NCI-H1694 (cell line): ENCODE data around the gene AFDN.

Experiments used
- DNase-seq: peaks from one replicate; lab custom pipeline; 2025; lab: John Stamatoyannopoulos, UW

The AFDN gene

GRCh38 chr6:167925026-167925425 lies 98.3 kb downstream of the AFDN start:
- DNase-seq, result no peak

GRCh38 chr6:167927246-167927645 lies 100.5 kb downstream of the AFDN start:
- no peak for DNase-seq

- DNase-seq, result no peak
These were observed 101.4 kb downstream of the AFDN start for GRCh38 chr6:167928111-167928510.

GRCh38 chr6:167930295-167930694 lies 103.6 kb downstream of the AFDN start:
- no peak for DNase-seq

GRCh38 chr6:167932468-167933276 lies 106.0 kb downstream of the AFDN start:
- no peak for DNase-seq

DNA sequence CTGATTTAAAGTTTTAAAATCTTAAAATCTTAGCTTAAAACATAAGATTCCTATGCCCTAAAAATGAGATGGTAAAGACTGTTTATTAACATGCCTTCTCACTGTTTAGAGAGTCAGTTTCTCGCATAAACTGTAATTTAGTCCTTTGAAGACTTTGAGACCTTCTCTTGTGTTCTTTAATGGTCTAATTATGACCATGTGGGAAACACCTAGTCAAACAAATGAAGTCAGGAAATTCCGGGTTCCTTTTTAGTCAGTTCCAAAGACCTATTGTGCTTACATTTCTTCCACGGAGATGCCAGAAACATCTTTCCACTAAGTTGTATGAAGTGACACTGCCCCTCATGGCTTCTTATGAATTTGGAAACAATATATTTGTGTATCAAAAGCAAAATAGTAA lies 106.6 kb downstream of the AFDN start:
- DNase-seq, result no peak

DNA sequence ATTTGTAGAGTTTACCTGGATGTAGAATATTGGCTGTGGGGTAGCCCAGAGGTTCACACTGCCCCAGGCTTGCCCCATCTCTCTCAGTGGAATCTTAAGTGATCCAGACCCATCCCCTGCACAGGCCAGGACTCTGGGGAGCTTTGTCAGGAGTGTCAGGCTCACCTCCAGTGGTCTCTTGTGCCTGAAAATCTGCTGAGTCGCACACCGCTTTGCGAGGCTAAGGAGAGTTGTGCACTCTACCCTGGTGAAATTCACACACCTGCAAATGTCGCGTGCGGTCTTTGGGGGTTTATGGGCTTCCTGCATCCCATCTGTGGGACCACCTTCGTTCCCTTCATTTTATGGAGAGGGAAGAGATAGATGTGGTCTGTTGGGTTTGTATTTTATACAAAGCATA lies 107.1 kb downstream of the AFDN start:
- DNase-seq, result no peak

DNA sequence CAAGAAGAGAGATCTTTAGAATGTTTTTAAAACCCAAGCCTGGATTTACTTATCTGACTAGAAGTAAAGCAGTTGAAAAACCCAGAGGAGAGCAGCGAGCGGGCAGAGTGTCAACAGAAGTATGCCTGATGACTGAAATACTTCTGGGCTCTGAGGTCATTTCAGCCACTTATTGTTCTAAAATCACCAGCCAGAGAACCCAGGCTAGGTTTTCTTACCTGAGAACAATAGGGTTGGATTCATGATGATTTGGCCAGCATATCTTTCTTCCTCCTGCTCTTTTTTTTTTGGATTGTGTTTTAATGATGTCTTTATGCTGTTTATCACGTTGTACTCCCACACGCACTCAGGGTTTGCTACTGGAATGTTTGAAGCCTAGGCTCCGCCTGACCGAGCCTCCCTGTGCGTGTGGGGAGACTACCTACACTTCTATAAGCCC lies 107.7 kb downstream of the AFDN start:
- DNase-seq, result no peak

DNA sequence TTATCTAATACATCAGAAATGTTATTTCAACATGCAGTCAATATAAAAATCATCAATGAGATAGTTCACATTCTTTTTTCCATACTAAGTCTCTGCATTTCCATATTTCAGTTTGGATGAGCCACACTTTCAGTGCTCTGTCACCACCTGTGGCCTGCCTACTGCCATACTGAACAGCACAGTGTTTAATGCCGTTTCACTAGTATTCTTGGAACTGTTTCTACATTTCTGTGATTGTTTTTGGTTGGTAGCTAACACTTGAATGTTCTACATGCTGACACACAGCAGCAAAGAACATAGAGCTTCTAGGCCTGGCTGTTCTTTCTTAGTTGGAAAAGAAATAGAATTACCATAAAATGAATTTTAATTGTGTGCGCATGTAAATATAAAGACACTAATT lies 109.3 kb downstream of the AFDN start:
- no peak for DNase-seq

DNA sequence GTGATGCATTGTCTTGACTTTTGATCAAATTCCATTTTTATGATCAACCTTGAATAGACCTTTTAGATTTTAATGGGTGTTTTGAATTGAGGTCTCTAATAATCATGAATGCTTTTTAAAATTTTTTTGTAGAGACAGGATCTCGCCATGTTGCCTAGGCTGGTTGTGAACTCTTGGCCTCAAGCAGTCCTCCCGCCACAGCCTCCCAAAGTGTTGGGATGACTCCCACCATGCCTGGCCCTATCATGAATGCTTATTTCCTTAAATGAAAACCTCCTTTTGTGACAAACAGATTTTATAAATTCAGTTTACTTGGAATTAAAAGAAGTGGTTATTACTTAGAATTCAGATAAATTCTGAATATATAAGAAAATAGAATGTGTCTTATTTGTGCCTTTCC lies 110.6 kb downstream of the AFDN start:
- DNase-seq, result no peak

GRCh38 chr6:167937948-167938911 lies 111.5 kb downstream of the AFDN start:
- DNase-seq, result no peak

DNA sequence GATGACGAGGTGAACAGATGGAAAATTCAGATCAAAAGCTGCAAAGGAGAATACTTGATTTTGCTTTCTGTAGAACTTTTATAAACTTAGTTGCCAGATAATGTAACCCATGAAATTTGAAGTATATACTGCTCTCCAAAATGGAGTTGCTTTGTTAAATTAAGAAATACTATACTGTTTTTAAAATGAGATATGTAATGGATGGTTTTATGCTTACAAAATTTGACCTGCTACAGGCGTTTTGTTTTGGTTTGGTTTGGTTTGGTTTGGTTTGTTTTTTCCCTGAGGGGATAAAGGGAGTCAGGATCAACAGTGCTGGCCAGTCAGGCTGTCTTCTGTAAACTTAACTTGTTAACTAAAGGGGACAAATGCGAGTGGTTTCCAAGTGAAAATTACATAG lies 115.1 kb downstream of the AFDN start:
- no peak for DNase-seq

DNA sequence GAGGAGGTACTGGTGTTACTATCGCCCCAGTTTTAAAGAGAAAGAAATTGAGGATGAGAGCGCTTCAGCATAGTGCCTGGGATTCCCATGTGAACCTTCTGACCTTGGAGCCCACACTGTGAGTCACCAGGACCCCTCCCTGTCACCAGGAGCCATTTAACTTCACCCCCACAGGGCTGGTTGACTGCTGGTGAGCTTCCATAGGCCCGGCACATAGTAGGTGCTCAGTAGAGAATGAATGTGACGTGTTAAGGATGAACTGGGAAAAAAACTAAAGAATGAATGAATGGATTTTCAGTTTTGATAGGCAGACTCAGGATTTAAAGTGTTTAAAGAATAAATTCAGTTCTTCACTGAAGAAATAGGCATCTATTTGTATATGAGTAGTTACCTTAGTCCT lies 117.4 kb downstream of the AFDN start:
- DNase-seq, result no peak

DNA sequence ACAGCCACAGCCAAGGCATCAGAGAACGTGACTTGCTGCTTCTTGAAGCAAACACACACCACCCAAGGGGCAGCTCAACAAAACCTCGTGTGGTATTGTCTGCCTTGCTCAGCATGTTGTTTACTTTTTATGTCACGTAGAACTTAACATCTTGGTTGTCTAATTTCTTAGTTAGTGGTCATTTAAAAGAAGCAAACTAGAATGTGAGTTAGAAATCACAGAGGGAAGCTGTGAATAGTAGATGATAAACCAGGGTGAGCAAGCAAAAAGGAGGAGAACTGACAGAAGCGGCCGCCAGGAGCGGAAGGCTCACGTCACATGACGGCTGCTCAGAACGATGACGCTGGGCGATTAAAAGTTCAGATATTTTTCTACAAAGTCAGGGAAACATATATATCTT lies 119.3 kb downstream of the AFDN start:
- no peak for DNase-seq

DNA sequence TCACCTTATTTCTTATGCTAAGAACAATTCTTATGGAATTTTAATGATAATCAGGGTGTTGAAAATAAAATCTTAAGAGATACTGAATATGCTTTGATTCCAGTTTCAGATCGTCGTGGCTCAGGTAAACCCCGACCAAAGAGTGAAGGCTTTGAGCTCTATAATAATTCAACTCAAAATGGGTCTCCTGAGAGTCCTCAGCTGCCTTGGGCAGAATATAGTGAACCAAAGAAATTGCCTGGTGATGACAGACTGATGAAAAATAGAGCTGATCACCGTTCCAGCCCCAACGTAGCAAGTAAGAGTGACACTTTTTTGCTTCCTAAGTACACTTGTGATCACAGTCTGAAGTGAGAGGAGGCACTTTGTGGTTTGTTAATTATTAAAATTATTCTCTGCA lies 119.9 kb downstream of the AFDN start:
- no peak for DNase-seq

DNA sequence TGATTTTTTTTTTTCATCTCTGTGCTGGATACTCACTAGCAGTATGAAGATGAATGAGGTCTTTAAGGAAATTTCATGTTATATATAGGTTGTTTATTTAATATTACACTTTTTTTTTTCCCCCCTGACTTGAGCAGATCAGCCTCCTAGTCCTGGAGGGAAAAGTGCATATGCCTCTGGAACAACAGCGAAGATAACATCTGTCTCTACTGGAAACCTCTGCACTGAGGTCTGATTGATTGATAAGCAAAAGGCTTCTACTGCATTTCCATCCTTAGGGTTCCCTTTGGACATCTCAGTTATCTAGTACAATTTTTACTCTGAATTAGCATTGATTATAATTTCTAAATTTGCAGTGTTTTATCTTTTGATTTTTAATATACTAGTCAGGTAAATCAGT lies 121.0 kb downstream of the AFDN start:
- DNase-seq, result no peak

DNA sequence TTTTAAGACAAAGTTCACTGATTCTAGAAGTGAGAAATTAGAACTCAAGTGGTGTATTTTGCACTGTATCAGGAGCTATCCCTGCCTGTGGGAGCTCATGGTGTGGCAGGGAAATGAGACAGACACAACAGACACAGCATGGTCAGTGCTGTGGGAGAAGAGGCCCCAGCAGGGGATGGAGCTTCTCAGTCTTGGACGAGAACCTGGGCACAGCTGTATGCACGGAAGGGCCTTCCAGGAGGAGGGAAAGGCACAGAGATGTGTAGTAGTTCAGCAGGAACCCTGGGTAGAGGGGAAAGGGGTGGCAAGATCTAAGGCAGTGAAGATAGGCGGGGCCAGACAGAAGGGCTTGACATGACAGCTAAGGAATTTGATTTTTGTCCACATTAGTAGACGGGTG lies 122.0 kb downstream of the AFDN start:
- no peak for DNase-seq

- no peak for DNase-seq
These were observed 122.5 kb downstream of the AFDN start for GRCh38 chr6:167949121-167949684.

GRCh38 chr6:167951781-167952511 lies 125.2 kb downstream of the AFDN start:
- no peak for DNase-seq

DNA sequence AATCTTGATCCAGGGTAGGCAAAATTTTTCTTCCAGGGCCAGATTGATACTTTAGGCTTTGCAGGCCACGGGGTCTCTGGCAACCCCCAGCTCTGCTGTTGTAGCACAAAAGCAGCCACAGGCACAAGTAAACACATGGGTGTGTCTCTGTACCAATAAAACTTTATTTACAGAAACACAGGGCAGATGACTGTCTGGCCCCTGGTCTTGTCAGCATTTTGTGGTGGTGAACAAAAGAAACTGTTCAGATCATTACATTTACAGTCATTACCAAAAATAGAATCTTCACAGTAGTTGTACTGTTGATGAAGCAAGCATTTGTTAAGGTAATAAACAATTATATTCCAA lies 125.8 kb downstream of the AFDN start:
- no peak for DNase-seq

DNA sequence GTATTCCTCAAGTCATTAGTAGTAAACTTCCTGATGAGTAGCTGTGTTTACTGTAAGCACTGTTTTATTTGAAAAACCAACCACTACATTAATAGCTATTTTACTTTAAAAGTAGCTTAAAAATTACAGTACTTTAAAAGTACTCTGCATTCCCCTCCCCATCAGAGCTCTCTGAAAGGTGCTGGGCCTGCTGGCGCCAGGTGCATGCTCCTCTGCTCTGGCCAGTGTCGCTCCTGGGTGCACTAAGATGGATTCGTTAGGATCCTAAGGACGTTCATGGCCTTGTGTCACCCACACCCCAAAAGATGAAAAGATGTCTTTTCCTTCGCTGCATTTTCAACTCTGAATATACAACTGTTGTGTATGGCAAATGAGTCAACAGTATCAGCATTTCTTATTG lies 126.8 kb downstream of the AFDN start:
- no peak for DNase-seq

GRCh38 chr6:167954151-167954550 lies 127.4 kb downstream of the AFDN start:
- no peak for DNase-seq
